ENCODE results near the gene COL12A1. TPM values are rescaled to one million over a fixed set of nuclear protein-coding genes. Genes with fewer than 3 reads are reported as not detected.
A peak's percentile ranks its signal among the peaks of the same experiment; 100 is the strongest.

The COL12A1 gene
- total RNA-seq, 1 donor, result 1,591 TPM

DNA sequence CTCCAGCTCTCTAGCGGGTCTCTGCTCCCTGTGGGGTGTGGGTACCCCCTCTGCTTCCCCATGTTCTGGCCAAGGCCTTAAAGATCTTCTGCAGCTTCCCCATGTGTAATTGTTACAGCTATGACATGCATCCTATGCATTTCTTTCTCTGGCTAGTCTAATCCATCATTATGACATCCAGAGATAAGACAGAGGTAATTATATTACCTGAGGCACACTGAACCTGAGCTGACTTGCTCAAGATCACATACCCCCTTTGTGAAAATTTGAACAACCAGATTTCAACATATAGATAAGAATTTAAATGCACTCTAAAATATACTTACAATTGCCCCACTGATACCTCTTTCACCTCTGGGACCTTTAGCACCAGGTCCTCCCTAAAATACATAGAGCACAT is 102.4 kb downstream of the COL12A1 start:
- H3K4me2 ChIP-seq (ENCODE audit: insufficient read depth, low read length), result no peak overlapping the region
- H3K4me1 ChIP-seq (ENCODE audit: insufficient read depth, low read length), result peaks cover 61% of the 10 kb centered on the region
- no peak overlapping the region for H2AFZ ChIP-seq (ENCODE audit: low read length)
- H3K27me3 ChIP-seq (ENCODE audit: insufficient read depth, low read length), result no peaks in the 10 kb centered on the region
- TF ChIP-seq, protein P1, sequence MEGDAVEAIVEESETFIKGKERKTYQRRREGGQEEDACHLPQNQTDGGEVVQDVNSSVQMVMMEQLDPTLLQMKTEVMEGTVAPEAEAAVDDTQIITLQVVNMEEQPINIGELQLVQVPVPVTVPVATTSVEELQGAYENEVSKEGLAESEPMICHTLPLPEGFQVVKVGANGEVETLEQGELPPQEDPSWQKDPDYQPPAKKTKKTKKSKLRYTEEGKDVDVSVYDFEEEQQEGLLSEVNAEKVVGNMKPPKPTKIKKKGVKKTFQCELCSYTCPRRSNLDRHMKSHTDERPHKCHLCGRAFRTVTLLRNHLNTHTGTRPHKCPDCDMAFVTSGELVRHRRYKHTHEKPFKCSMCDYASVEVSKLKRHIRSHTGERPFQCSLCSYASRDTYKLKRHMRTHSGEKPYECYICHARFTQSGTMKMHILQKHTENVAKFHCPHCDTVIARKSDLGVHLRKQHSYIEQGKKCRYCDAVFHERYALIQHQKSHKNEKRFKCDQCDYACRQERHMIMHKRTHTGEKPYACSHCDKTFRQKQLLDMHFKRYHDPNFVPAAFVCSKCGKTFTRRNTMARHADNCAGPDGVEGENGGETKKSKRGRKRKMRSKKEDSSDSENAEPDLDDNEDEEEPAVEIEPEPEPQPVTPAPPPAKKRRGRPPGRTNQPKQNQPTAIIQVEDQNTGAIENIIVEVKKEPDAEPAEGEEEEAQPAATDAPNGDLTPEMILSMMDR (IDR thresholded peaks at IDR 0.05; ENCODE audit: extremely low read depth, low read depth, low read length), result no peak
- no peak for DNase-seq (ENCODE audit: insufficient read length, low spot score, missing footprints)
- H3K79me2 ChIP-seq (ENCODE audit: insufficient read depth, low read length), result no peaks in the 10 kb centered on the region
- peaks cover 81% of the 10 kb centered on the region for H3K36me3 ChIP-seq (ENCODE audit: insufficient read depth, low read length)
- H4K20me1 ChIP-seq (ENCODE audit: insufficient read depth, low read length), result no peaks in the 10 kb centered on the region
- H3K4me3 ChIP-seq (ENCODE audit: insufficient read depth, low read length), result no peak overlapping the region
- peak overlapping the region; percentile 98 for H3K27ac ChIP-seq (ENCODE audit: low read depth, low read length)
- no peaks in the 10 kb centered on the region for H3K9me3 ChIP-seq (ENCODE audit: low read depth, low read length)

DNA sequence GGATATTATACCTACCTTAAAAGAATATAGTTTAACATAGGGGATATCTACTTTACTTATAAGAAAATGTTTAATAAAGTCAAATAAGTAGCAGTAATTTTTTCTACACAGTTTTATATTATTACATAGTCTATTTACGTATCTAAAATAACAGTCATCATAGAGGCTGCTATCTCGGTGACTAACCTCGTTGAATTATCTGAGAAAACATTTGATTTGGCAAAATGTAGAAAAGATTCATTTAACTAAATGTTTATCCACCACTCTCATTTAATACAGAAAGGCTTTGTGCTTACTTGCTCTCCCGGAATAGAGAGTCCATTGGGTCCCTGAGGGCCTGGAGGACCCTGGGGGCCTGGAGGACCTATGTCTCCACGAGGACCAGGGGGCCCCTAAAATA is 103.6 kb downstream of the COL12A1 start:
- Histone ChIP-seq H3K4me3 (ENCODE audit: insufficient read depth, low read length) (no peak overlapping the region), H2AFZ (ENCODE audit: low read length) (no peak overlapping the region), H3K36me3 (ENCODE audit: insufficient read depth, low read length) (peaks cover 81% of the 10 kb centered on the region), H3K4me2 (ENCODE audit: insufficient read depth, low read length) (no peak overlapping the region), H4K20me1 (ENCODE audit: insufficient read depth, low read length) (no peaks in the 10 kb centered on the region), H3K27me3 (ENCODE audit: insufficient read depth, low read length) (no peaks in the 10 kb centered on the region), H3K4me1 (ENCODE audit: insufficient read depth, low read length) (peaks cover 67% of the 10 kb centered on the region), H3K9me3 (ENCODE audit: low read depth, low read length) (no peaks in the 10 kb centered on the region), H3K79me2 (ENCODE audit: insufficient read depth, low read length) (no peaks in the 10 kb centered on the region), H3K27ac (ENCODE audit: low read depth, low read length) (peak overlapping the region; percentile 98)
- DNase-seq (ENCODE audit: insufficient read length, low spot score, missing footprints), result no peak
- TF ChIP-seq, protein P1 (IDR thresholded peaks at IDR 0.05; ENCODE audit: extremely low read depth, low read depth, low read length), result no peak

DNA sequence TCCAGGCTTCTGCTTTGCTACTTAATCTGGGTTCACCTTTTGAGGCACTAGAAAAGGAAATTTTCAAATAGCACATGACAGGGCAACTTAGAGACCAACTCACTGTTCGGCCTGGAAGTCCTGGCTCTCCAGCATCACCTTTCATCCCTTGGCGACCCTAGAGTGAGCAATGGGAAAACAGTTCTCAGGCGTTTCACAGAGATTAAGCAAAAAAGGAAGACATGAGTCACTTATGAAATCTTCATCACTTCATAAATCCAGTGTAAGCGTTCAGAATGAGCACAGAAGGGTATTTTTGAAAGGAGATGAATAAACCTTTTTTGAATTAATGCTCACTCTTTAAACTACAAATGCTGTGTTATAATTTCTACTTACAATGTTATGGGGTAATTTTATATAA is 104.0 kb downstream of the COL12A1 start:
- Histone ChIP-seq H3K4me1 (ENCODE audit: insufficient read depth, low read length) (peaks cover 67% of the 10 kb centered on the region), H3K36me3 (ENCODE audit: insufficient read depth, low read length) (peaks cover 81% of the 10 kb centered on the region), H3K9me3 (ENCODE audit: low read depth, low read length) (no peaks in the 10 kb centered on the region), H3K4me3 (ENCODE audit: insufficient read depth, low read length) (no peak overlapping the region), H2AFZ (ENCODE audit: low read length) (no peak overlapping the region), H3K4me2 (ENCODE audit: insufficient read depth, low read length) (peak overlapping the region; percentile 12), H3K27me3 (ENCODE audit: insufficient read depth, low read length) (no peaks in the 10 kb centered on the region), H3K79me2 (ENCODE audit: insufficient read depth, low read length) (no peaks in the 10 kb centered on the region), H3K27ac (ENCODE audit: low read depth, low read length) (peak overlapping the region; percentile 98), H4K20me1 (ENCODE audit: insufficient read depth, low read length) (no peaks in the 10 kb centered on the region)
- TF ChIP-seq, protein P1 (IDR thresholded peaks at IDR 0.05; ENCODE audit: extremely low read depth, low read depth, low read length), result no peak
- DNase-seq (ENCODE audit: insufficient read length, low spot score, missing footprints), result no peak

DNA sequence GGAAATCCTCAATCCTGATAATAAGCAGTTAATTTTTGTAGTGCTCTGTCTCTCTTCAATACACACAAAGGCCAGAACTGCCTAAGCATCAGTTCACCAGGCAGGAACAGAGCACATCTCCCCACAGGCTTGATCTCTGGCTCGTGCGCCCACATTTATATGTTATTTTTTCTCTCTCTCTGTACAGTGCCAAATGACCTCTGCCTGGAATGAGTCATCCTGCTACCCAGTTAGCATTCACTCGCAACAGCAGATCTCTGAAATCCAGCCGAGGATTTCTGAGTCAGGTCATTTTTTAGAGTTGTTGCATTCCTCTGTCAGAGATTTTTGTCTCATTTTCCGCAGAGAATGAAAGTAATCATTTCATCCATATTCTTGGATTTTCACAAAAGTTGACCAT is 107.1 kb downstream of the COL12A1 start:
- TF ChIP-seq, protein P1 (IDR thresholded peaks at IDR 0.05; ENCODE audit: extremely low read depth, low read depth, low read length), result no peak
- Histone ChIP-seq H4K20me1 (ENCODE audit: insufficient read depth, low read length) (no peaks in the 10 kb centered on the region), H3K4me2 (ENCODE audit: insufficient read depth, low read length) (peak overlapping the region; percentile 41), H3K79me2 (ENCODE audit: insufficient read depth, low read length) (no peaks in the 10 kb centered on the region), H3K27ac (ENCODE audit: low read depth, low read length) (peak overlapping the region; percentile 98), H3K4me3 (ENCODE audit: insufficient read depth, low read length) (no peak overlapping the region), H3K27me3 (ENCODE audit: insufficient read depth, low read length) (no peaks in the 10 kb centered on the region), H3K9me3 (ENCODE audit: low read depth, low read length) (no peaks in the 10 kb centered on the region), H2AFZ (ENCODE audit: low read length) (no peak overlapping the region), H3K36me3 (ENCODE audit: insufficient read depth, low read length) (peaks cover 69% of the 10 kb centered on the region), H3K4me1 (ENCODE audit: insufficient read depth, low read length) (peaks cover 77% of the 10 kb centered on the region)
- peak; percentile 83 for DNase-seq (ENCODE audit: insufficient read length, low spot score, missing footprints)
